ENCODE measurements around the gene MALRD1.

Gene MALRD1

DNA sequence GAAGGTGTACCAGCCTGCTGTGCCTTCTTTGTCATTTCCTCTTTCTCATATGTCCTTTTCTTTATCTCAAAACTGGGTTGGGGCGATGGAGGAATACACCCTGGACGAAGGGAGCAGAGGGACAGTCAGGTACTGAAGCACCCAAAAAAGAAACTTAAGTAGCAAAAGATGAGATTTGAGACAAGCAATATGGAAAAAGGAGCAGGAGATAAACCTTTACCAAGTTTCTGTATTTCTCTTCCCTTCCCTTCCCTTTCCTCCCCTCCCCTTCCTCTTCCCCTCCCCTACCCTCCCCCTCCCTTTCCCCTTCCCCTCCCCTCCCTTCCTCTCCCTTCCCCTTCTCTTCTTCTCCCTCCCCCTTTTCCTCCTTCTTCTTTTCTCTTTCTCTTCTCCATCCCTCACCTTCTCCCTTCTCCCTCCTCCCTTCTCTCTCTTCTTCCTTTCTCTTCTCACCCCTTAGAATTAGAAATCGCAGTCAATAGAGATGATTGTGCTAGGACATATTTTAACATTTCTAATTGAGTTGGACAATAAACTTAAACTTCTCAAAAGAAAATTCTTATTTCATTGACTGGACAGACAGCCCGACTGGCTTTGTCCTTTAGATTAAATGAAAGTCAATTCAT is 652.9 kb downstream of the MALRD1 start:
- TF ChIP-seq, protein P1, sequence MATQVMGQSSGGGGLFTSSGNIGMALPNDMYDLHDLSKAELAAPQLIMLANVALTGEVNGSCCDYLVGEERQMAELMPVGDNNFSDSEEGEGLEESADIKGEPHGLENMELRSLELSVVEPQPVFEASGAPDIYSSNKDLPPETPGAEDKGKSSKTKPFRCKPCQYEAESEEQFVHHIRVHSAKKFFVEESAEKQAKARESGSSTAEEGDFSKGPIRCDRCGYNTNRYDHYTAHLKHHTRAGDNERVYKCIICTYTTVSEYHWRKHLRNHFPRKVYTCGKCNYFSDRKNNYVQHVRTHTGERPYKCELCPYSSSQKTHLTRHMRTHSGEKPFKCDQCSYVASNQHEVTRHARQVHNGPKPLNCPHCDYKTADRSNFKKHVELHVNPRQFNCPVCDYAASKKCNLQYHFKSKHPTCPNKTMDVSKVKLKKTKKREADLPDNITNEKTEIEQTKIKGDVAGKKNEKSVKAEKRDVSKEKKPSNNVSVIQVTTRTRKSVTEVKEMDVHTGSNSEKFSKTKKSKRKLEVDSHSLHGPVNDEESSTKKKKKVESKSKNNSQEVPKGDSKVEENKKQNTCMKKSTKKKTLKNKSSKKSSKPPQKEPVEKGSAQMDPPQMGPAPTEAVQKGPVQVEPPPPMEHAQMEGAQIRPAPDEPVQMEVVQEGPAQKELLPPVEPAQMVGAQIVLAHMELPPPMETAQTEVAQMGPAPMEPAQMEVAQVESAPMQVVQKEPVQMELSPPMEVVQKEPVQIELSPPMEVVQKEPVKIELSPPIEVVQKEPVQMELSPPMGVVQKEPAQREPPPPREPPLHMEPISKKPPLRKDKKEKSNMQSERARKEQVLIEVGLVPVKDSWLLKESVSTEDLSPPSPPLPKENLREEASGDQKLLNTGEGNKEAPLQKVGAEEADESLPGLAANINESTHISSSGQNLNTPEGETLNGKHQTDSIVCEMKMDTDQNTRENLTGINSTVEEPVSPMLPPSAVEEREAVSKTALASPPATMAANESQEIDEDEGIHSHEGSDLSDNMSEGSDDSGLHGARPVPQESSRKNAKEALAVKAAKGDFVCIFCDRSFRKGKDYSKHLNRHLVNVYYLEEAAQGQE (IDR thresholded peaks at IDR 0.05; ENCODE audit: insufficient read depth in 1 of 2, low read depth in 2 of 2, low read length in 2 of 2) = no peak
- TF ChIP-seq FOXP2 (optimal IDR thresholded peaks at IDR 0.05; ENCODE audit: borderline replicate concordance, extremely low read depth, extremely low read length, insufficient read depth) = no peak
- no peak for TF ChIP-seq SIN3A (IDR thresholded peaks at IDR 0.05; ENCODE audit: borderline replicate concordance, insufficient read depth, low read length)

DNA sequence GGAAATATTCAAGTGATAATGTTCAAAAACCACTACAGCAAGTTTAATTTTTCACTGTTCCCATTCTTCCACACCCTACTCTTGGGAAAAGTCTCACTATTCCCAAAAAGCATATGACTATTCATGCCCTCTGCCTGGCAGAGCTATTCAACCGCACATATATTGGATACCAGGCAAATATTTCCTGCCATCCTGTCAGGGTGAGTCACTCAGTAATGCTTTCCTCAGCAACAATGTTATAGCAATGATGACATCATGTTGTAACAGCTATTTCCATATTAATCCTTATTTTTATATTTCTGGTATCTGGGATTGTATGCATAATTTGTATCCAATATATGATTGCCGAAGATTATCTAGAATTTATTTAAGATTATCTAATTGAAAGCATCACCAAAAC is 653.6 kb downstream of the MALRD1 start:
- no peak for TF ChIP-seq TAF1 (IDR thresholded peaks at IDR 0.05; ENCODE audit: borderline replicate concordance, insufficient read depth, low read length)
- TF ChIP-seq, protein P1 (IDR thresholded peaks at IDR 0.05; ENCODE audit: insufficient read depth in 1 of 2, low read depth in 2 of 2, low read length in 2 of 2) = no peak
- no peak for TF ChIP-seq SIN3A (IDR thresholded peaks at IDR 0.05; ENCODE audit: borderline replicate concordance, insufficient read depth, low read length)
- TF ChIP-seq POLR2AphosphoS5 (IDR thresholded peaks at IDR 0.05; ENCODE audit: low read depth, low read length) = no peak
- TF ChIP-seq FOXP2 (optimal IDR thresholded peaks at IDR 0.05; ENCODE audit: borderline replicate concordance, extremely low read depth, extremely low read length, insufficient read depth) = no peak

DNA sequence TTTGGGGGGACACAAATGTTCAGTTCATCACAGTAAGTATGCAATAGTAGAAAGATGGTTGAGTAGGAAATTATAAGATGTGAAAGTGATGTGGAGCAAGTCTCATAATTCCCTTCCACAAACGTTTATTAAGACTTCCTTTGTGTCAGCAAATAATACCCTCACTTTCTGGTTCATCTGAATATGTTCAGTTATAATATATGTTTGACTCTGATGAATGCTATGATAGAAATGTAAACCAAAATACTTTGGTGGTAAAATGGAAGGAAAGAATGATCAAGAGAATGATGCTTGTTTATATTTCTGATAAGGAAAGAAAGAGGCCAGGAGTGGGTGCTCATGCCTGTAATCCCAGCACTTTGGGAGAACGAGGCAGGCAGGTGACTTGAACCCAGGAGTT is 655.9 kb downstream of the MALRD1 start:
- TF ChIP-seq TAF1 (IDR thresholded peaks at IDR 0.05; ENCODE audit: borderline replicate concordance, insufficient read depth, low read length) (no peak), POLR2AphosphoS5 (IDR thresholded peaks at IDR 0.05; ENCODE audit: low read depth, low read length) (no peak), FOXP2 (optimal IDR thresholded peaks at IDR 0.05; ENCODE audit: borderline replicate concordance, extremely low read depth, extremely low read length, insufficient read depth) (no peak), SIN3A (IDR thresholded peaks at IDR 0.05; ENCODE audit: borderline replicate concordance, insufficient read depth, low read length) (no peak)
- TF ChIP-seq, protein P1 (IDR thresholded peaks at IDR 0.05; ENCODE audit: insufficient read depth in 1 of 2, low read depth in 2 of 2, low read length in 2 of 2) = no peak

DNA sequence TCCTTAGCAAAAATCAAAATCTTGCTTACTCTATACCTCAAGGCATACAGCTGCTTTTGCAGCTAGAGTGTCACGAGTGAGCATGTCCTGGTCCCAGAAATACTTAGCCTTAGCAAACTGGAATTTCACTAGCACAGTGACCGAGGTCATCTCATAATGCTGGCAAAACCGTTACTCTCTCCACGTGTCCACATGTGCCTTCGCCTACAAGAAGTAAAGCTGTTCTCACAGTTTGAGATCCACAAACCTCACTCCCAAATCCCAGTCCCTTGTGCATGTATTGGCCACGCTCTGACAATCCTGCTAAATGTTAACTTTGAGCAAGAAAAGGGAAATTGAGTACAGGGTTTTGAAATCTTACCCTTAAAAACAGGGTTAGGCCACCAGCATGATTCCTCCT is 656.6 kb downstream of the MALRD1 start:
- TF ChIP-seq POLR2AphosphoS5 (IDR thresholded peaks at IDR 0.05; ENCODE audit: low read depth, low read length) = no peak
- TF ChIP-seq TAF1 (IDR thresholded peaks at IDR 0.05; ENCODE audit: borderline replicate concordance, insufficient read depth, low read length) = no peak
- no peak for TF ChIP-seq FOXP2 (optimal IDR thresholded peaks at IDR 0.05; ENCODE audit: borderline replicate concordance, extremely low read depth, extremely low read length, insufficient read depth)
- TF ChIP-seq SIN3A (IDR thresholded peaks at IDR 0.05; ENCODE audit: borderline replicate concordance, insufficient read depth, low read length) = no peak
- TF ChIP-seq, protein P1 (IDR thresholded peaks at IDR 0.05; ENCODE audit: insufficient read depth in 1 of 2, low read depth in 2 of 2, low read length in 2 of 2) = no peak

DNA sequence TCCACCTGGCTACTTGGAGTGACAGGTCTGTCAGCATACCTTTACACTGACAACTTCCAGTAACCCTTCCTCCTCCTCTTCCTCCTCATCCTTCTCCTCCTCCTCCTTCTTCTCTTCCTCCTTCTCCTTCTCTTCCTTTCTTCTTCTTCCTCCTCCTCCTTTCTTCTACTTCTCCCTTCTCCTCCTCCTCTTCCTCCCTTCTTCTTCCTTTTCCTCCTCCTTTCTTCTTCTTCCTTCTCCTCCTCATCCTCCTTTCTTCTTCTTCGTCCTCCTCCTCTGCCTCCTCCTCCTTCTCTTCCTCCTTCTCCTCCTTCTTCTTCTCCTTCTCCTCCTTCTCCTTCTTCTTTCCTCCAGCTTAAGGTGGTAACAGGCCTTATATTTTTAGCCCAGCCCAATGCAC is 658.3 kb downstream of the MALRD1 start:
- TF ChIP-seq, protein P1 (IDR thresholded peaks at IDR 0.05; ENCODE audit: insufficient read depth in 1 of 2, low read depth in 2 of 2, low read length in 2 of 2) = no peak
- TF ChIP-seq FOXP2 (optimal IDR thresholded peaks at IDR 0.05; ENCODE audit: borderline replicate concordance, extremely low read depth, extremely low read length, insufficient read depth) (no peak), POLR2AphosphoS5 (IDR thresholded peaks at IDR 0.05; ENCODE audit: low read depth, low read length) (no peak), TAF1 (IDR thresholded peaks at IDR 0.05; ENCODE audit: borderline replicate concordance, insufficient read depth, low read length) (no peak), SIN3A (IDR thresholded peaks at IDR 0.05; ENCODE audit: borderline replicate concordance, insufficient read depth, low read length) (no peak)

Measured in PFSK-1 (cell line).